ENCODE measurements around the gene CRYBG2. TPM values are rescaled to one million over a fixed set of nuclear protein-coding genes. Genes with fewer than 3 reads are reported as not detected.

Gene CRYBG2
- total RNA-seq, 2 donors from 2014 or later, result 1.0 to 6.0 TPM

- H3K36me3 Mint-ChIP-seq, result peaks cover 35 to 47% of the 10 kb centered on the region in 2 donors
- peak overlapping the region; percentile 92 to 93 for H3K27ac Mint-ChIP-seq
- no peaks in the 10 kb centered on the region for H3K9me3 Mint-ChIP-seq
- ATAC-seq, result peak in 1 of 2 donors; percentile 1
- no peak for DNase-seq (ENCODE audit: low spot score in 2 of 2)
Observed at GRCh38 chr1:26276432-26276838, 77.5 kb downstream of the CRYBG2 start.

GRCh38 chr1:26275580-26276431, 78.1 kb downstream of the CRYBG2 start:
- ATAC-seq (peak; percentile 79 to 80), DNase-seq (ENCODE audit: low spot score in 2 of 2) (peak; percentile 81 to 85)
- Mint-ChIP-seq H3K27ac (peak overlapping the region; percentile 92 to 93), H3K9me3 (no peaks in the 10 kb centered on the region), H3K36me3 (peaks cover 29 to 40% of the 10 kb centered on the region in 2 donors)

GRCh38 chr1:26274801-26275425, 79.0 kb downstream of the CRYBG2 start:
- DNase-seq (ENCODE audit: low spot score in 2 of 2) (no peak), ATAC-seq (peak in 1 of 2 donors; percentile 1)

More at GRCh38 chr1:26274801-26275425, 79.0 kb downstream of the CRYBG2 start:
- peaks cover 23 to 36% of the 10 kb centered on the region in 2 donors for H3K36me3 Mint-ChIP-seq
- H3K9me3 Mint-ChIP-seq, result no peaks in the 10 kb centered on the region
- H3K27ac Mint-ChIP-seq, result peak overlapping the region; percentile 56 to 92

Other genes with a start within 250 kb of the CRYBG2 start
- 10 to 100 TPM; 12.9 to 22.6 TPM for gene PDIK1L, start 242.3 kb downstream of the CRYBG2 start, total RNA-seq
- not detected for gene FAM110D, start 195.1 kb downstream of the CRYBG2 start, total RNA-seq
- not detected for gene C1orf232, start 185.2 kb downstream of the CRYBG2 start, total RNA-seq
- 10 to 100 TPM; 23.0 to 34.4 TPM for gene ZNF593, start 184.2 kb downstream of the CRYBG2 start, total RNA-seq
- not detected for gene ZNF593OS, start 182.3 kb downstream of the CRYBG2 start, total RNA-seq
- gene CNKSR1, start 176.6 kb downstream of the CRYBG2 start, total RNA-seq, result 1 to 10 TPM; 2.0 to 3.5 TPM
- gene CATSPER4, start 163.5 kb downstream of the CRYBG2 start, total RNA-seq, result not detected
- 10 to 100 TPM; 26.9 to 92.3 TPM for gene CEP85, start 119.9 kb downstream of the CRYBG2 start, total RNA-seq
- gene SH3BGRL3, start 74.0 kb downstream of the CRYBG2 start, total RNA-seq, result 100 to 1,000 TPM; 261 to 364 TPM
- 10 to 100 TPM; 21.0 to 25.8 TPM for gene UBXN11, start 47.5 kb downstream of the CRYBG2 start, total RNA-seq
- gene CD52, start 36.2 kb downstream of the CRYBG2 start, total RNA-seq, result 100 to 1,000 TPM; 343 to 698 TPM
- gene ZNF683, start 18.6 kb upstream of the CRYBG2 start, total RNA-seq, result not detected
- not detected for gene LIN28A, start 56.7 kb upstream of the CRYBG2 start, total RNA-seq
- gene DHDDS, start 78.2 kb upstream of the CRYBG2 start, total RNA-seq, result 10 to 100 TPM; 44.1 to 49.2 TPM
- 100 to 1,000 TPM; 649 to 992 TPM for gene HMGN2, start 118.3 kb upstream of the CRYBG2 start, total RNA-seq
- 100 to 1,000 TPM; 154 to 197 TPM for gene RPS6KA1, start 175.6 kb upstream of the CRYBG2 start, total RNA-seq